Memory B cell (primary cell): ENCODE data around the gene DICER1.

Source experiments
- ATAC-seq: fragments of 150-1000 bp; cut with Tn5 transposase; 2 replicates; pipeline ENCODE4 v1.10.0; 2021; ENCODE audit warnings: low read depth, mild to moderate bottlenecking, moderate library complexity
- DNase-seq, 2 donors: peaks; one replicate each; pipeline ENCODE4 v3.0.0; 2022; ENCODE audit warnings: low spot score in 2 of 2
- H3K27ac Mint-ChIP-seq: one replicate; pipeline ENCODE4 v1.8.0; 2022; ENCODE audit warnings: mild to moderate bottlenecking, moderate library complexity, mixed read lengths
- H3K27me3 Mint-ChIP-seq: one replicate; pipeline ENCODE4 v1.8.0; 2022; ENCODE audit warnings: mixed read lengths
- H3K36me3 Mint-ChIP-seq: one replicate; pipeline ENCODE4 v1.8.0; 2022; ENCODE audit warnings: mild to moderate bottlenecking, mixed read lengths
- H3K4me1 Mint-ChIP-seq: one replicate; pipeline ENCODE4 v1.8.0; 2022; ENCODE audit warnings: mixed read lengths
- H3K4me3 Mint-ChIP-seq: one replicate; pipeline ENCODE4 v1.8.0; 2022; ENCODE audit warnings: mild to moderate bottlenecking, moderate library complexity, mixed read lengths
- H3K9me3 Mint-ChIP-seq: one replicate; pipeline ENCODE4 v1.8.0; 2022; ENCODE audit warnings: mixed read lengths

The DICER1 gene

DNA sequence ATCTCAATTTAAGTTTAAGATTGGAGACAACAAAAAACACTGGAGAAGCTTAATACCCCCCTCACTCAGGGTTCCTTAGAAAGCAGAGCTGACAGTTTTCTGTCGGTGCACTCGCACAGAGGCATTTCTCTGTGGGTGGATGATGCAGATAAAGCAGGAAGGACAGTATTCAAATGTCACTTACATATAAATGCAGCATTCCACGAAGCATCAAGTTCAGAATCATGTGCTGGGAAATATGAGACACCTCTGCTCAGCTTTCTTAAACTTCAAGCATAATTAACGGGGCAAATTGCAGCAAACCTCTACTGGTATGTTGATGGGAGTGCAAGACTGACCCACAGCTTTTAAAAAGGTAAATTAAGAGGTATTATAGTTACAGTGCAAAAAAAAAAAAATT lies 68.7 kb downstream of the DICER1 start:
- Mint-ChIP-seq H3K9me3 (no peaks in the 10 kb centered on the region), H3K36me3 (peaks cover 30% of the 10 kb centered on the region), H3K4me3 (no peak overlapping the region), H3K4me1 (no peaks in the 10 kb centered on the region), H3K27me3 (no peaks in the 10 kb centered on the region), H3K27ac (no peak overlapping the region)
- DNase-seq (no peak), ATAC-seq (no peak)

DNA sequence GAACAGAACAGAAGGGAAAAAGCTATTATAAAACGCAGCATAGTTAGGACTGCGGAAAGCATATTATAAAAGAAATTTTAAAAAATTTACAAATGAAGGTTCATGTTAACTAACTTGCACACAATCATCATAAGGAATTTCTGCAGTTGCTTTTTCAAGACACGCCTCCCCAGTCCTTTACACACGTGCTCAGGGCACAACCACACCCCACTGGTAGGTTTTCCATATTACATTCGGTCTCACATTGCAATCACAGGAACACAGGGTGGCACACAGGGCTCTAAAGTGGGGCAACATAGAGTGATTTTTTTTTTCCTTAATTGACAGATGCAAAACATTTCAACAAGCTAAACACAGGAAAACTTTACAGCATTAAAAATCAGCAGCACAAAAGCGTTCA lies 69.7 kb downstream of the DICER1 start:
- H3K27ac Mint-ChIP-seq: no peak overlapping the region
- DNase-seq: no peak
- no peaks in the 10 kb centered on the region for H3K9me3 Mint-ChIP-seq
- no peak overlapping the region for H3K4me3 Mint-ChIP-seq
- no peaks in the 10 kb centered on the region for H3K27me3 Mint-ChIP-seq
- H3K4me1 Mint-ChIP-seq: no peaks in the 10 kb centered on the region
- peaks cover 27% of the 10 kb centered on the region for H3K36me3 Mint-ChIP-seq
- ATAC-seq: no peak

DNA sequence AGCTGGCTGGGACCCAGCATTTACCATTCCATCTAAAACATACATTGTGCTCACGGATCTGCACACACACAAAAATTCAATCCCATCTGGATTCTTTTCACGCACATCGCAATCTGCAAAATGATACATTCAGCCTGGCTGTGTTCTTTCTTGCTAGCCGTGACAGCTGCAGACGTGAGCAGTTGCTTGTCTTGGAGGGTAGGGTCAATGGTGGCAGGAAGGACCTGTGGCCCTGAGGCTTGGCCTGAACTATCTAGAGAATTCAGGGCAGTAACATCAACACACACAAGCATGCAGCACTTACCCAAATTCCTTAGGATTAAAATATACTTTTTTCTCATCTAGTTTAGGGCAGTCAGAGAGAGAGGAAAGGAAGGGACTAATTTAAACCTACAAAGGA lies 72.0 kb downstream of the DICER1 start:
- H3K4me1 Mint-ChIP-seq: no peaks in the 10 kb centered on the region
- H3K9me3 Mint-ChIP-seq: no peaks in the 10 kb centered on the region
- H3K27me3 Mint-ChIP-seq: no peaks in the 10 kb centered on the region
- H3K4me3 Mint-ChIP-seq: no peak overlapping the region
- DNase-seq: no peak
- ATAC-seq: no peak
- peaks cover 20% of the 10 kb centered on the region for H3K36me3 Mint-ChIP-seq
- H3K27ac Mint-ChIP-seq: no peak overlapping the region

DNA sequence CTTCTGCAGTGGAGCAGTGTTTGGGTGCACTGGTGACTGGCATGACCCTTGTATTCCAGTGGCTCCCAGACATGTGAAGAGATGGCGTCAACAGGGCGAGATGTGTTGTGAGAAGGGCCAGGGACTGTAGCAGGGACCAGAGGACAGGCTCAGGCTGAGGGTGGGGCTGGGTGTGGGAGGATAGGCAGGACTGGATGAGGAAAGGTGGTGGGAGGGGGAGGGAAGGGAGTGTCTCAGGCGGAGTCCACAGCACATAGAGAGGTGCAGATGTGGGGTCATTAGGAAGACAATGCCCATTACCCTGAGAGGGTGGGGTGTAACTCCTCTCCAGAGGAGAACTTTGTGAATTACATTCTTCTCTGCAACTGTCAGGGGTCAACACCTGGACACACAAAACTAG lies 78.5 kb downstream of the DICER1 start:
- H3K27ac Mint-ChIP-seq: no peak overlapping the region

DNA sequence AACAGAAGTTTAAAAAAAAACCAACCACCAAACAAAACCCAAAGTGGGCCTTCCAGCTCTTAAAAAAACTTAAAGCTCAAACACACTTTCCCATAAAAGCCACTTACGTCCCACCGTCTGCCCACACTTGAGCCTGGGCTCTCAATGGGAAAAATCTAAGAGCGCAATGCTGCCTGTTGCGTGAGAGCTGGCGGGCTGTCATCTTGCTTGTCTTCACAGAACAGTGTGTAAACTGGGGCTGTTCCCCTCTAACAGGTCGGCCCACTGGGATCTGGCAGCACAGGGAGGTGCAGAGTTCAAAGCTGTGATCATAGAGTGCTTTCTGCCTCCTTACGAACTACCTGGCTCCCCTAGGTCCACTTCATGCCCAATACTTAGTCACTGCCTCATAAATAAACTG lies 80.0 kb downstream of the DICER1 start:
- DNase-seq (no peak), ATAC-seq (no peak)
- H3K4me1 Mint-ChIP-seq: no peaks in the 10 kb centered on the region
- H3K4me3 Mint-ChIP-seq: no peak overlapping the region
- peaks cover 5% of the 10 kb centered on the region for H3K27me3 Mint-ChIP-seq
- H3K27ac Mint-ChIP-seq: no peak overlapping the region
- H3K36me3 Mint-ChIP-seq: peaks cover 3% of the 10 kb centered on the region
- peaks cover 5% of the 10 kb centered on the region for H3K9me3 Mint-ChIP-seq

More for the DNA sequence above, 78.5 kb downstream of the DICER1 start:
- DNase-seq (no peak), ATAC-seq (no peak)
- peaks cover 3% of the 10 kb centered on the region for H3K9me3 Mint-ChIP-seq
- peaks cover 2% of the 10 kb centered on the region for H3K36me3 Mint-ChIP-seq
- no peaks in the 10 kb centered on the region for H3K4me1 Mint-ChIP-seq
- H3K4me3 Mint-ChIP-seq: no peak overlapping the region
- peaks cover 3% of the 10 kb centered on the region for H3K27me3 Mint-ChIP-seq

DNA sequence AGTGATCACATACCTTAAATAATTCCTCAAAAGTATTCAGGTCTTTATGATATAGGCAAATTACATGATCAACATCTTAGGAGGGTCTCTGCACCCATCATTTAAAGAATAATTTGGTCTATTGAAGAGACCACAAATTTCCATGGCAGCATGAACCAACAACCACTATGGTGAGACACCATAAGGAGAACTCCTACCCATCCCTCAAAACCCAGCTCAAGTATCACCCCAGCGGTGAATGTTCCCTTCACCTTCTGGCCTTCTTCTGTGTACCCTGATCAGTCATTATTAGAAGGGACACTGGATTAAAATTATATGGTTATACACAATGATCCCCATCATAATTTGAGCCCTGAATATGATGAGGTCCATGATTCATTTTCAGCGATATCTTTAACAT lies 81.5 kb downstream of the DICER1 start:
- H3K9me3 Mint-ChIP-seq: peaks cover 5% of the 10 kb centered on the region
- no peaks in the 10 kb centered on the region for H3K4me1 Mint-ChIP-seq
- H3K27ac Mint-ChIP-seq: no peak overlapping the region

DNA sequence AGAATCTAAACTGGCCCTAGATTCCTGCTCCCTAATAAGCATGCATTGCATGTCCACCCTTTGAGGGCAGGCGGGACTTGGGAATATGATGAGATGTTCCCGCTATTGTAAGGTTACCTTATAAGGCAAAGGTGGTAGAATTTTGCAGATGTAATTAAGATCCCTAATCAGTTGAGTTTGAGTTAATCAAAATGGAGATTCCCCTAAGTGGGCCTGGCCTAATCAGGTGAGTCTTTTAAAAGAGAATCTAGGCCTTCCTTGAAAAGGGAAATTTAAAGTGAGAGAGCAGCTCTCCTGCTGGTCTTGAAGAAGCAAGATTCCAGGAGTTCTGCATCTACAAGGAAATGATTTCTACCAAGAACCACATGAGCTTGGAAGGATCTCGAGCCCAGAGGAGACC lies 83.4 kb downstream of the DICER1 start:
- Mint-ChIP-seq H3K36me3 (peaks cover 3% of the 10 kb centered on the region), H3K4me3 (no peak overlapping the region), H3K4me1 (no peaks in the 10 kb centered on the region), H3K9me3 (peaks cover 5% of the 10 kb centered on the region), H3K27me3 (peaks cover 11% of the 10 kb centered on the region), H3K27ac (no peak overlapping the region)
- ATAC-seq: no peak
- no peak for DNase-seq

More for the DNA sequence above, 81.5 kb downstream of the DICER1 start:
- H3K4me3 Mint-ChIP-seq: no peak overlapping the region
- peaks cover 3% of the 10 kb centered on the region for H3K36me3 Mint-ChIP-seq
- H3K27me3 Mint-ChIP-seq: peaks cover 7% of the 10 kb centered on the region
- no peak for DNase-seq
- ATAC-seq: no peak

DNA sequence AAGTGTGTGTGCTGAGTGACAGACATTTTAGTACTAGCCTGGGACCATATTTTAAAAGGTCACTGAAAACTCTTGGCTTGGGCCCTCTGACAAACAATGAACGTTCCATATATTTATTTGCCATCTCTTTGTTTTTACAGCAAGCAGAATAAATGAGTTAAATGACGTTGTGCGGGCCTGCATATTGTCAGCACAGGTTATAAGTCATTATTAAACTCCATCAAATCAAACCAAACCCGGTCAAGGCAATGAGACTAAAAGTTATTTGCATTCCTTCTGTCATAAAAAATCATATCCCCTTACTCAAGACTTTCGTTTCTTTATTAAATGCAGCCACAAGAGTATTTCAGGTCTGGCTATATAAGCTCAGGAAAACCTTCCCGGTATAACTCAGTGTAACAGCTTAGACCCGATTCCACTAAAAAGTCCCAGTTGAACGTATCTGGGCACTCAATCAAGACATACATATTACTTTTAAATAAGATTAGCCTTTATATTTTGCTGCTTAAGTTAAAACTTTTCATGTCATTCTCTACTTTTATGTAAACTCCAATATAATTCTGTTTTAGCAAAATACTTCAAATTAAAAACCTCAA lies 84.9 kb downstream of the DICER1 start:
- no peak overlapping the region for H3K4me3 Mint-ChIP-seq
- ATAC-seq (no peak), DNase-seq (no peak)
- peaks cover 2% of the 10 kb centered on the region for H3K9me3 Mint-ChIP-seq
- H3K4me1 Mint-ChIP-seq: no peaks in the 10 kb centered on the region
- peaks cover 2% of the 10 kb centered on the region for H3K36me3 Mint-ChIP-seq
- H3K27me3 Mint-ChIP-seq: peaks cover 12% of the 10 kb centered on the region
- no peak overlapping the region for H3K27ac Mint-ChIP-seq

DNA sequence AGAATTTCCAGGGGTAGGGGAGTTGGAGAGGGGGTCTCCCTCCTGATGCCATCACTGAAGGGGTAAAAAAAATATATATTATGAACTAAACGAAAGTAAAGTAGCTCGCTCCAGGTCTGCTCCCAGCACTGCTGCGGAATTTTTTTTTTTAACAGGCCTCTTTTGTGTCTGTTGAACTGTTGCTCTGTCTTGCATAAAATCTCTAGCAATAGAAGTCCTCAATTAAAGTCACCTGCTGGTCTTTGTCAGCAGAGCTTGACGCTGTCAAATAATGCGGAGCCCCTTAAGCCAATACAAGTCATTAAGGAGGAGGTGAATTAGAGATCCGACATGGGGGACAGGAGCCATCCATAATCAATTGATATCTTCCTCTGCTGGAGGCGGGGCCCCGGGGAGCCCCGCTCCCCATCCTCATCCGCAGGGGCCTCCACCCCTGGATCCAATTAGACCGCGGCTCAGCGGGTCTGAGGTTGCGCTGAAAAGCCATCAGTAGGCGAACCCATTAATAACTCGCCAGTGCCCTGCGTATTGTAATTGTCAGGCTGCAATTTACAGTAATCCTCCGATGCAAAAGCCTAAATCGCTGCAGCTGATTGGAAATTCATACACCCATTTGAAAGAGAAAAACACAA lies 85.6 kb downstream of the DICER1 start:
- H3K9me3 Mint-ChIP-seq: peaks cover 2% of the 10 kb centered on the region
- peaks cover 2% of the 10 kb centered on the region for H3K36me3 Mint-ChIP-seq
- H3K4me3 Mint-ChIP-seq: no peak overlapping the region
- no peaks in the 10 kb centered on the region for H3K4me1 Mint-ChIP-seq
- ATAC-seq (no peak), DNase-seq (no peak)
- no peak overlapping the region for H3K27ac Mint-ChIP-seq
- peaks cover 11% of the 10 kb centered on the region for H3K27me3 Mint-ChIP-seq

DNA sequence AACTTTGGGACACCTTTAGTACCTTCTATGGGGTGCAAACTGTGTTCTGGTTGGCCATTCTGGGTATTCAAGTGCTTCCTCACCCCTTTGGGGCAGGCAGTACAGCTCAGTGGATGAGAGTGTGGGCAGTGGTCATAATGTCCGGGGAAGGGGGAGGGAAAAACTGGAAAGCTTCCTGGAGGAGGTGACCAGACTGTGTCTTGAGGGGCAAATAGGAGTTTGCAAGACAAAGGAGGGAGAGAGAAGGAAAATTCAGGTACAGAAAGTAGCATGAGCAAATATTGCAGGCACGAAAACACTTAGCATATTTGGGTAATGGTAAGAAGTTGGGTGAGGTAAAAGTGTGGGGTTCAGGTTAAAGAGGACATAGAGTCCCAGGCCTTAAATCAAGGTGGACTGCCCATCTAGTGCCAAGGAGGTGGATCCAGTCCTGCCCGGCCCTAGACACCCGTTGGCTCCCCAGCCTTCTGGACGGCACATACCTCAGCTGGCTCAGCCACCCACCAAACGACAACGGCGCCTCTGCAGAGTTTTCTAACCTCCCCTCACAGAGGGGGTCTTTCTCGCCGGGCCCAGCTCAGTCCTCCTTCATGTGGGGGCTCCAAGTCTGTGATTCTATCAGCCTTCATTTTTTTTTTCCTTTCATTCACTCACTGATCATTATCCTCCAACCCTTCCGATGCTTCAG lies 86.4 kb downstream of the DICER1 start:
- Mint-ChIP-seq H3K4me3 (no peak overlapping the region), H3K27me3 (peaks cover 11% of the 10 kb centered on the region), H3K27ac (no peak overlapping the region), H3K4me1 (no peaks in the 10 kb centered on the region), H3K36me3 (peaks cover 2% of the 10 kb centered on the region), H3K9me3 (peaks cover 2% of the 10 kb centered on the region)
- DNase-seq (no peak), ATAC-seq (no peak)

DNA sequence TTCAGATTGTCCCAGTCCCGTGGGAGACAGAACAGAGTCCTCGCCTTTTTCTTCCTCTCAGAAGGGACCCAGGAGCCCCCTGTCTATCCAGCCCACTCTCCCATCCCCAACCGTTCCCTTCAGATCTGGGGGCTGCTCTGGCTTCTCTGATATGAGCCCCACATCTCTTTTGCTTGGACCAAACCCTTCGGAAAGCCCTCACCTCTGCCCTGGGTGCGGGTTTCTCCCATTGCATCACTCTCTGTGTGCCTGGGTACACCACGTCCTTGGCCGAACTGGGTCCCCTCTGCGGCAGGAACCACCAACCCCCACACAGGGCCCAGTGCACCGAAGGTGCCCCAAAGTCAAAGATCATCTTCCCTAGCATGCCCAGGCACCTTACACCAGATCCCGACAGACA lies 87.8 kb downstream of the DICER1 start:
- Mint-ChIP-seq H3K4me1 (no peaks in the 10 kb centered on the region), H3K27ac (no peak overlapping the region), H3K9me3 (peaks cover 2% of the 10 kb centered on the region), H3K27me3 (peaks cover 11% of the 10 kb centered on the region), H3K36me3 (peaks cover 2% of the 10 kb centered on the region), H3K4me3 (no peak overlapping the region)
- ATAC-seq (no peak), DNase-seq (no peak)

DNA sequence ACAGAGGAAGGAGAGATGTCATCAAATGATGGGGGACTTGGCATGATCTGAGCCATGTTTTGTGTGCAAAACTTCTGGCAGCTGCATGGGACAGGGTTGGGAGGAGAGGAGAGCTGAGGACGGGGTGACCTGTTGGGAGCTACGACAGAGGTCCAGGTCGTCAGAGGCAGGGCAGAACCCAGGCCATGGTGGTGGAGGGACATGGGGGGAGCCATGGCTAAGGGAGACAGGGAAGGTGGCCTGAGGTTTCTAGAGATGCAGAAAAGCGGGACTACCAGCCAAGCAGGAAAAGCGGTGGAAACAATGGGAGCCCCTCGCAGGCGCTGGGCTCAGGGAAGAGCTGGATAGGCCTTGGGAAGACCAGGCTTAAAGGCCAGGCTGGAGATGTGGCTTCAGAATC lies 88.3 kb downstream of the DICER1 start:
- Mint-ChIP-seq H3K9me3 (peaks cover 2% of the 10 kb centered on the region), H3K4me1 (no peaks in the 10 kb centered on the region), H3K27ac (no peak overlapping the region), H3K27me3 (peaks cover 11% of the 10 kb centered on the region), H3K4me3 (no peak overlapping the region), H3K36me3 (peaks cover 2% of the 10 kb centered on the region)
- ATAC-seq (no peak), DNase-seq (no peak)

DNA sequence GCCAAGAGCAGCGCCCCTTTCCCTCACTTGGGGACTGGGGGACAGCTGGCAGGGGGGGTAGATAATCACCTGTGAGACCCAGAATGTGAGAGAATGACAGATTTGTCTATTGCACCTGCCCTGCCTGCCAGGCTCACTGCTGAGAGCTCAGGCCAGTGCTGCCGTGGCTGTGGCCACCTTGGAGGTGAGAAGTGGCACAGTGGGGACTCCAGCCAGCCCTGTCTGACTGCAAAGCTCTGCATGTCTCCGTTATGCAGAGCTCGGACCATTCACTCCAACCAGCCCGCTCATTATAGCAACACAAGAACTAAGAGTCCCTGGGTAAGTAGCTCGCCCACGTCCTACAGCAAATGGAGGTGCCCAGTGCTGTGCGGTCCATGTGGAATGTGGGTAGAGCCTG lies 88.8 kb downstream of the DICER1 start:
- DNase-seq (no peak), ATAC-seq (no peak)
- peaks cover 2% of the 10 kb centered on the region for H3K9me3 Mint-ChIP-seq
- H3K27ac Mint-ChIP-seq: no peak overlapping the region
- H3K36me3 Mint-ChIP-seq: peaks cover 2% of the 10 kb centered on the region
- peaks cover 11% of the 10 kb centered on the region for H3K27me3 Mint-ChIP-seq
- H3K4me3 Mint-ChIP-seq: no peak overlapping the region
- no peaks in the 10 kb centered on the region for H3K4me1 Mint-ChIP-seq

DNA sequence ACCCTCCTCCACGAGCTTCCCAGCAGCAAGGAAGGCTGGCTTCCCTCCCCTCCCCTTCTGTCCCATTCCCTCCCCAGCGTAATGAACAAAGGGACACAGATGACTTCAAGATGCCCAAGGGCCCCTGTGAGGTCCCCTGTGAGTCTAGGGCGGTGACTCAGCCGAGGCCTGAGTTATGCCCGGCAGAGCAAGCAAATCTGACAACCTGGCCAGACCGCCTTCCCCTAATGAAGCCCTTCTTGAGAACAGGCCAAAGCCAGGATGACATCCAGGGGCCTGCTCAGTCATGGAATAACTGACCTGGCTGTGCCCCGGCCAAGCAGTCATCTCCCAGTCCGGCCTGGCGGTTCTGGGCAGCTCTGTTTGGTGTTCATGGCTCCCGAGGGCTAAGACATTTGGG lies 89.2 kb downstream of the DICER1 start:
- peaks cover 11% of the 10 kb centered on the region for H3K27me3 Mint-ChIP-seq
- H3K9me3 Mint-ChIP-seq: peaks cover 2% of the 10 kb centered on the region
- ATAC-seq (no peak), DNase-seq (no peak)
- H3K4me1 Mint-ChIP-seq: no peaks in the 10 kb centered on the region
- H3K36me3 Mint-ChIP-seq: peaks cover 2% of the 10 kb centered on the region
- H3K27ac Mint-ChIP-seq: no peak overlapping the region
- H3K4me3 Mint-ChIP-seq: no peak overlapping the region

DNA sequence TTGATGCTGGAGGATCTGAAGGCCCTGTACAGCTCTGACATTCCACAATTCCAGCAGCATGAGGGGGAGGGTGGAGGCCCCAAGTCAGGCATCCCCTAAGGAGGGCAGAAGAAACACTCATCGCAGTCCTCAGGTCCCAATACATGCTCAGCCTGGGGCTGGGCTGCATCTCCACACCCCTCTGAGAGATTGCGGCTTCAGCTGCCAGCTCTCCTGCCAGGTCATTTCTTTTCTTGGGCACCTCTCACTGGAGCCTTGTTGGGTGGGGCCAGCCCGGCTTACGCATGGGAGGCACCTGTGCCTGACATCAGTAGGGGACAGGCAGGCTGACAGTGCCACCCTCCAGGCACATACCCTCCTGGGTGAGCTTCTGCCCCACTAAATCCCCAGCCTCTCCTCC lies 89.8 kb downstream of the DICER1 start:
- Mint-ChIP-seq H3K36me3 (no peaks in the 10 kb centered on the region), H3K27me3 (peaks cover 8% of the 10 kb centered on the region), H3K4me1 (no peaks in the 10 kb centered on the region), H3K4me3 (no peak overlapping the region), H3K27ac (no peak overlapping the region), H3K9me3 (no peaks in the 10 kb centered on the region)
- DNase-seq: no peak
- no peak for ATAC-seq
